Heart right ventricle (tissue), 16 donors: ENCODE data around the gene NFYA. TPM values are rescaled to one million over a fixed set of nuclear protein-coding genes. Genes with fewer than 3 reads are reported as not detected.

Experiments
- ATAC-seq, 8 donors: fragments of 200-7000 bp; cut with Tn5 transposase; one replicate each; pipeline ENCODE4 v1.9.1; 2020; ENCODE audit warnings: mild to moderate bottlenecking in 8 of 8, moderate library complexity in 8 of 8, moderate number of reproducible peaks in 1 of 8
- DNase-seq, 2 donors: peaks; one replicate each; pipeline ENCODE4 v3.0.0-alpha.2; 2020
- H3K27ac ChIP-seq, 10 donors: fragments of 200-600 bp; sonication (generic) in 2 of 10; one replicate each; pipeline versions ENCODE4 v1.5.0 to v1.8.0; 2020 to 2022; ENCODE audit warnings: mild to moderate bottlenecking in 3 of 10
- H3K27me3 ChIP-seq, 7 donors: fragments of 200-600 bp; one replicate each; pipeline ENCODE4 v1.8.0; 2021 to 2022; ENCODE audit warnings: mild to moderate bottlenecking in 2 of 7
- H3K36me3 ChIP-seq, 9 donors: fragments of 200-600 bp; sonication (generic) in 1 of 9; one replicate each; pipeline versions ENCODE4 v1.5.0 to v1.8.0; 2020 to 2022; ENCODE audit warnings: mild to moderate bottlenecking in 2 of 9
- H3K4me1 ChIP-seq, 9 donors: fragments of 200-600 bp; sonication (generic) in 1 of 9; one replicate each; pipeline versions ENCODE4 v1.5.0 to v1.8.0; 2020 to 2022; ENCODE audit warnings: mild to moderate bottlenecking in 4 of 9
- H3K4me3 ChIP-seq, 10 donors: fragments of 200-600 bp; sonication (generic) in 2 of 10; one replicate each; pipeline versions ENCODE4 v1.5.0 to v1.8.0; 2020 to 2022; ENCODE audit warnings: mild to moderate bottlenecking in 7 of 10, moderate library complexity in 2 of 10
- H3K9me3 ChIP-seq, 11 donors: fragments of 200-600 bp in 10 of 11; sonication (generic) in 2 of 11; one replicate each; pipeline versions ENCODE4 v1.5.0 to v1.8.0; 2013 to 2022; ENCODE audit warnings: mild to moderate bottlenecking in 2 of 11, control low read depth in 1 of 11, moderate library complexity in 1 of 11
- WGBS, 2 donors: extraction: QIAGEN DNeasy Blood & Tissue Kit; methylation state at CpG; one replicate each; pipeline ENCODE4 v1.1.7; 2013; ENCODE audit warnings: inconsistent platforms in 1 of 2; 5-methylcytosine and 5-hydroxymethylcytosine counted together
- intact Hi-C, 10 donors: fragments of 100-400 bp; cut with DNase I; formaldehyde crosslinking; loops; one replicate each; pipeline versions ENCODE4 v1.11.1 to v1.14.2; 2022
- polyA plus RNA-seq, 2 donors: library from polyadenylated mRNA; stranded (reverse); fragments of 200-250 nt; gene quantifications; one replicate each; pipeline ENCODE4 v1.2.3, GENCODE V29; 2013
- total RNA-seq, 10 donors: library from RNA; stranded (reverse); fragmentation: NEBNext Ultra II Directional in 3 of 10; extraction: Animal tissue kit (Norgen Biotek cat#: 25700) in 3 of 10; gene quantifications; one replicate each; pipeline versions ENCODE4 v1.2.1 to v1.2.4, GENCODE V29; 2021 to 2023
- TF ChIP-seq, protein P1 (sequence below), 9 donors: fragments of 200-600 bp; sonication (generic) in 2 of 9; IDR thresholded peaks; one replicate each; pipeline versions ENCODE4 v1.5.0 to v1.8.0; 2021 to 2022; ENCODE audit warnings: antibody characterized with exemption in 9 of 9, mild to moderate bottlenecking in 5 of 9, moderate library complexity in 1 of 9
- donor health status: Arrhythmogenic right ventricular cardiomyopathy.
- donor health status: ischemic (EF 13 %, LVEDD 7.1; RV severe dilation, severe dysfunction).
- donor health status: healthy with polysubstance abuse.
- donor health status: DM: no; HTN: yes; CAD: no.
- donor health status: DM: no; HTN: no; CAD: no.
- donor health status: ischemic (EF 25% LVEDD 6.9; RV normal size, moderate dysfunction).
- donor health status: ischemic (EF 25% LVEDD 5.7; RV mildly dilated, moderate dysfunction).
- donor health status: healthy.
- donor health status: DM: yes; HTN: yes; CAD: no.
- donor health status: Ischemic cardiomyopathy.
- donor health status: ischemic (EF 35%, LVEDD 5.7; RV mildly dilated, moderate dysfunction).
- donor health status: nonischemic (EF 11% LVEDD 7.7; RV severe dilation, severe dysfunction).
- donor health status: DM: yes; HTN: yes; CAD: no.
- donor health status: PGD.
- donor health status: ischemic (EF 29% LVEDD 5.4; RV normal size, mild dysfunction).
- donor health status: nonischemic (EF 23%, LVEDD 6.1; RV moderate dilation, normal function).

The NFYA gene
- total and polyA plus RNA-seq, 12 donors = 4.2 to 12.0 (median 10.3) TPM

DNA sequence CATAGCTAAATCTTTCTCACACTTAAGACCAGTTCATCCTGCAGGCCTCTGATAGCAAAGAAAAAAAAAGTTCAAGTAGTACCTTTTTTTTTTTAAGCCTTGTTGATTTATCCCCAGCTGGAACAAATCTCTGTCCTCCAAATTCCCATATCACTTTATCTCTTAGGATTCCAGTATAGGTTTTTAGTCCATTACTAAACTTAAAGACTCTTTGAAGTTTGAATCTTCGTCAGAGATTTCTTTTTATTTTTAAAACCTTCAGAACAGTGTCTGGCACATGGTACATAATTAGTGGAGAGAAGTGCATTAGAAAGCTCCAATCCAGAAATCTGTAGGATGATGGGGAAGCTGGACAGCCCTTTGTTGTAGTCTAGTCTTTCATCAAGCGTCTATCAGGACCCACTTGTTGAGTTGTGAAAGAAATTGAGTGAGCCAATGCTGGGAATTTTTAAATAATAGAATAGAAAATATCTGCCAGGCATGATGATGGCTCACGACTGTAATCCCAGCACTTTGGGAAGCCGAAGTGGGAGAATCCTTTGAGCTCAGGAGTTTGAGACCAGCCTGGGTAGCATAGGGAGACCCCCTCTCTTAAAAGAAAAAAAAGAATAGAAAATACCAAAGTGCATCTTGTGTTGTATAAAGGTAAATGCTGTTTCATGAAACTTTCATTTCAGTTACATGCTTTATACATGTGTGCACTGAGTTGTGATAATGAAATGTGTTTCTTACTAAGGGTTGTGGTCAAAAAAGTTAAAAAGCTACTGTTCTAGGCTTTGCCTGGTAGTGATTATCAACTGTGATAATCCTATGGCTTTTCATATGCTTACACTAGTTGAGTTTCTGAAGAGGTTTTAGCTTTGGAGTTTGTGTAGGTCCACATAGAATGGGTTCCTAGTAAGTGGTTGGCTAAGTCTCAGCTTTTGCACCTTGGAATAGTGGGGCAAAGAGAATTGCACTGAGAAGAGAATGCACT lies 3.2 kb downstream of the NFYA start:
- Histone ChIP-seq H3K9me3 (no peaks in the 10 kb centered on the region), H3K4me3 (no peak overlapping the region), H3K27me3 (no peaks in the 10 kb centered on the region), H3K27ac (peak overlapping the region in 8 of 10 donors; percentile 99 to 100 (median 100)), H3K4me1 (peaks cover 6 to 45% (median 31%) of the 10 kb centered on the region in 9 donors), H3K36me3 (peaks cover 0 to 25% (median 14%) of the 10 kb centered on the region in 9 donors)
- TF ChIP-seq, protein P1, sequence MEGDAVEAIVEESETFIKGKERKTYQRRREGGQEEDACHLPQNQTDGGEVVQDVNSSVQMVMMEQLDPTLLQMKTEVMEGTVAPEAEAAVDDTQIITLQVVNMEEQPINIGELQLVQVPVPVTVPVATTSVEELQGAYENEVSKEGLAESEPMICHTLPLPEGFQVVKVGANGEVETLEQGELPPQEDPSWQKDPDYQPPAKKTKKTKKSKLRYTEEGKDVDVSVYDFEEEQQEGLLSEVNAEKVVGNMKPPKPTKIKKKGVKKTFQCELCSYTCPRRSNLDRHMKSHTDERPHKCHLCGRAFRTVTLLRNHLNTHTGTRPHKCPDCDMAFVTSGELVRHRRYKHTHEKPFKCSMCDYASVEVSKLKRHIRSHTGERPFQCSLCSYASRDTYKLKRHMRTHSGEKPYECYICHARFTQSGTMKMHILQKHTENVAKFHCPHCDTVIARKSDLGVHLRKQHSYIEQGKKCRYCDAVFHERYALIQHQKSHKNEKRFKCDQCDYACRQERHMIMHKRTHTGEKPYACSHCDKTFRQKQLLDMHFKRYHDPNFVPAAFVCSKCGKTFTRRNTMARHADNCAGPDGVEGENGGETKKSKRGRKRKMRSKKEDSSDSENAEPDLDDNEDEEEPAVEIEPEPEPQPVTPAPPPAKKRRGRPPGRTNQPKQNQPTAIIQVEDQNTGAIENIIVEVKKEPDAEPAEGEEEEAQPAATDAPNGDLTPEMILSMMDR (IDR thresholded peaks at IDR 0.05) = no peak
- intact Hi-C loops = no loop called here
- DNase-seq (no peak), ATAC-seq (no peak)
- WGBS, 2 donors = 42 to 53% methylated on average over 4 of the region's 4 CpGs

DNA sequence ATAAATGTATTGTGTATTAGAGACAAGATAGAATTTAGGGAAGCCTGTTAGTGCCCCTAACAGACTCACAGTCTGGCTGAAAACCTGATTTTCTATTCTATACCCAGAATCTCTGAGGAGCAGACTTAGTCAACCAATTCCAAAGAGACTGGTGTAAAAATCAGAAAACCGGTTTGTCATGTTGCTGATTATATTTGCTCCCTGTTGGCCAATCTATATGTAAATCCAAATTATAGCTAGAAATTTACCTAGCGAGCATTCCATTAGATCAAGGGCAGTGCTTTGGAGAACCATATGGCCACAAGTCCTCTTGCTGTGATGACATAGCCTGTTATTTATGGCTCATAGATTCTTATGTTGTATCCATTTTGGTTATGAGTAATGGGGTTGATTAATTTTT lies 4.8 kb downstream of the NFYA start:
- Histone ChIP-seq H3K4me1 (peaks cover 6 to 45% (median 27%) of the 10 kb centered on the region in 9 donors), H3K9me3 (no peaks in the 10 kb centered on the region), H3K4me3 (no peak overlapping the region), H3K27me3 (no peaks in the 10 kb centered on the region), H3K27ac (no peak overlapping the region), H3K36me3 (peaks cover 0 to 41% (median 17%) of the 10 kb centered on the region in 9 donors)
- intact Hi-C loops = no loop called here
- TF ChIP-seq, protein P1 (IDR thresholded peaks at IDR 0.05) = no peak
- ATAC-seq (no peak), DNase-seq (no peak)
- 95 to 98% methylated on average over 2 of the region's 2 CpGs for WGBS, 2 donors

DNA sequence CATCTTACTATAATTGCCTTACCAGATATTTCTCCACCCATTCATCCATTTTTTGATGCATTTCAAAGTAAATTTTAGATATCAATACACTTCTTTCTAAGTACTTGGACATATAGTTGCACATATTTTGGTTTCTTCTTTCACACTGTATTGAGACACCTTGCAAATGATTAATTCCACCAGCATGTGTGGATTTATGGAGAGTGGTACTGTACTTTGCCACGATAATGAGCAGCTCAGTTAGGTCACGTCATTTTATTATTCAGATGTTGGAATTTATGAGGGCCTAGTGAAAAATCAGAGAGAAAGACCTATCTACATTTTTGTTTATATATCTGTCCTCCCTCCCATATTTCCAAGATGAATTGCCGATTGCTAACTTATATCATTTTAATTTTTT lies 5.3 kb downstream of the NFYA start:
- intact Hi-C loops = no loop called here
- no peaks in the 10 kb centered on the region for H3K9me3 ChIP-seq
- H3K27me3 ChIP-seq = no peaks in the 10 kb centered on the region
- H3K4me3 ChIP-seq = no peak overlapping the region
- peaks cover 6 to 45% (median 27%) of the 10 kb centered on the region in 9 donors for H3K4me1 ChIP-seq
- no peak overlapping the region for H3K27ac ChIP-seq
- DNase-seq = no peak
- WGBS, 2 donors = 92 to 94% methylated on average over 3 of the region's 3 CpGs
- peaks cover 0 to 47% (median 17%) of the 10 kb centered on the region in 9 donors for H3K36me3 ChIP-seq
- TF ChIP-seq, protein P1 (IDR thresholded peaks at IDR 0.05) = no peak
- no peak for ATAC-seq

DNA sequence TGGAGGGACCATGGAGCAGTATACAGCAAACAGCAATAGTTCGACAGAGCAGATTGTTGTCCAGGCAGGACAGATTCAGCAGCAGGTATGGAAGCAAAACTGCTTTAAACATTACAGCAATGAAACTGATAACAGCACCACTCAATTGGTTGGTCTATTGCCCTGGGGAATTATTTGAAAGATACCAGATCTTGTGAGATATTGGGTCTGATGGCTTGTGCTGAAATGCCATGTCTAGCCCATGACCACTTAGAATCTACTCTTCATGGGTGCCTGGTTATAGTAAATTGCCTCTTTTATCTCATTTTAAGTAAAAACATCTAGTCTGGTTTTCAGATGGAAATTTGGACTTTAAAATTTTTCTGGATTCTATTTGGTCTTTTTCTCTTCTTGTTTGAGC lies 6.3 kb downstream of the NFYA start:
- H3K4me1 ChIP-seq = peaks cover 6 to 43% (median 26%) of the 10 kb centered on the region in 9 donors
- intact Hi-C loops = no loop called here
- H3K27me3 ChIP-seq = no peaks in the 10 kb centered on the region
- peaks cover 0 to 56% (median 19%) of the 10 kb centered on the region in 9 donors for H3K36me3 ChIP-seq
- 94 to 98% methylated on average over 1 of the region's 1 CpG for WGBS, 2 donors
- no peak for ATAC-seq
- no peak for DNase-seq
- TF ChIP-seq, protein P1 (IDR thresholded peaks at IDR 0.05) = no peak
- H3K4me3 ChIP-seq = no peak overlapping the region
- H3K9me3 ChIP-seq = no peaks in the 10 kb centered on the region
- H3K27ac ChIP-seq = no peak overlapping the region
